ENCODE results near the gene TTYH2.

The TTYH2 gene

GRCh38 chr17:74305865-74306654 is 92.7 kb downstream of the TTYH2 start:
- Mint-ChIP-seq H3K27ac (no peak overlapping the region), H3K36me3 (ENCODE audit: low read depth) (no peaks in the 10 kb centered on the region), H3K27me3 (no peaks in the 10 kb centered on the region), H3K4me3 (no peak overlapping the region), H3K9me3 (no peaks in the 10 kb centered on the region), H3K4me1 (ENCODE audit: low read depth) (peaks cover 14% of the 10 kb centered on the region)
- DNase-seq, result no peak

GRCh38 chr17:74307984-74308773 is 94.8 kb downstream of the TTYH2 start:
- no peak for DNase-seq

GRCh38 chr17:74309902-74310301 is 96.5 kb downstream of the TTYH2 start:
- Mint-ChIP-seq H3K4me3 (no peak overlapping the region), H3K9me3 (no peaks in the 10 kb centered on the region), H3K36me3 (ENCODE audit: low read depth) (no peaks in the 10 kb centered on the region), H3K27ac (no peak overlapping the region), H3K4me1 (ENCODE audit: low read depth) (peaks cover 10% of the 10 kb centered on the region), H3K27me3 (no peaks in the 10 kb centered on the region)
- no peak for DNase-seq

More at GRCh38 chr17:74307984-74308773, 94.8 kb downstream of the TTYH2 start:
- Mint-ChIP-seq H3K27ac (no peak overlapping the region), H3K4me1 (ENCODE audit: low read depth) (peaks cover 10% of the 10 kb centered on the region), H3K9me3 (no peaks in the 10 kb centered on the region), H3K36me3 (ENCODE audit: low read depth) (no peaks in the 10 kb centered on the region), H3K27me3 (no peaks in the 10 kb centered on the region), H3K4me3 (no peak overlapping the region)
